ENCODE data around the gene GOLGA8A.
"Not testable (repeated sequence)": the region's sequence is repeated elsewhere in the genome, so short reads cannot be mapped to it uniquely, and the experiment has no call there.

The GOLGA8A gene

GRCh38 chr15:34408973-34409372 is 28.6 kb downstream of the GOLGA8A start:
- DNase-seq (ENCODE audit: low read depth), result not testable (repeated sequence)

GRCh38 chr15:34403899-34404298 is 33.7 kb downstream of the GOLGA8A start:
- not testable (repeated sequence) for DNase-seq (ENCODE audit: low read depth)

GRCh38 chr15:34403160-34403598 is 34.4 kb downstream of the GOLGA8A start:
- not testable (repeated sequence) for DNase-seq (ENCODE audit: low read depth)

GRCh38 chr15:34397637-34398259 is 39.9 kb downstream of the GOLGA8A start:
- not testable (repeated sequence) for DNase-seq (ENCODE audit: low read depth)

- DNase-seq (ENCODE audit: low read depth), result not testable (repeated sequence)
These were observed 44.6 kb downstream of the GOLGA8A start for GRCh38 chr15:34392981-34393380.

- DNase-seq (ENCODE audit: low read depth), result not testable (repeated sequence)
These were observed 48.0 kb downstream of the GOLGA8A start for GRCh38 chr15:34389594-34390086.

Measured in stromal cell of bone marrow (primary cell).